Fibroblast of the aortic adventitia (primary cell): Measurements from ENCODE around the gene PRMT9. TPM values are rescaled to one million over a fixed set of nuclear protein-coding genes. Genes with fewer than 3 reads are reported as not detected.

Experiments
- DNase-seq: peaks from one replicate; pipeline ENCODE4 v3.0.0-alpha.2; 2010; ENCODE audit warnings: low read depth
- H3K4me3 ChIP-seq: 2 replicates; pipeline ENCODE4 v1.5.1; 2011; ENCODE audit warnings: low read depth, mild to moderate bottlenecking, control low read depth, low read length, moderate library complexity
- CTCF ChIP-seq: IDR thresholded peaks from 2 replicates; pipeline ENCODE4 v1.5.1; 2011; ENCODE audit warnings: mild to moderate bottlenecking, low read length, control low read depth, inconsistent platforms; ENCODE audit not compliant: insufficient read depth
- total RNA-seq: library from RNA; depleted of rRNA; stranded (reverse); fragments of >200 nt; gene quantifications from 2 replicates; pipeline ENCODE4 v1.2.3, GENCODE V29; 2012; ENCODE audit warnings: low replicate concordance

PRMT9 gene
- total RNA-seq, 1 donor = 10.4 TPM

- H3K4me3 ChIP-seq = no peak overlapping the region
- TF ChIP-seq CTCF = no peak
- no peak for DNase-seq
Observed at GRCh38 chr4:147648656-147649055, 35.3 kb downstream of the PRMT9 start.

- DNase-seq = no peak
- TF ChIP-seq CTCF = no peak
- no peak overlapping the region for H3K4me3 ChIP-seq
Observed at GRCh38 chr4:147645099-147645498, 38.9 kb downstream of the PRMT9 start.

- TF ChIP-seq CTCF = no peak
- no peak for DNase-seq
- H3K4me3 ChIP-seq = no peak overlapping the region
Observed at GRCh38 chr4:147644471-147644870, 39.5 kb downstream of the PRMT9 start.

- TF ChIP-seq CTCF = no peak
- no peak overlapping the region for H3K4me3 ChIP-seq
- DNase-seq = no peak
Observed at GRCh38 chr4:147643616-147644015, 40.3 kb downstream of the PRMT9 start.

- DNase-seq = peak; percentile 30
- no peak for TF ChIP-seq CTCF
Observed at GRCh38 chr4:147640331-147640730, 43.6 kb downstream of the PRMT9 start.

GRCh38 chr4:147639388-147639787 is 44.6 kb downstream of the PRMT9 start:
- TF ChIP-seq CTCF = no peak
- H3K4me3 ChIP-seq = no peak overlapping the region
- peak; percentile 52 for DNase-seq

More at GRCh38 chr4:147640331-147640730, 43.6 kb downstream of the PRMT9 start:
- no peak overlapping the region for H3K4me3 ChIP-seq

- TF ChIP-seq CTCF = no peak
- no peak overlapping the region for H3K4me3 ChIP-seq
- peak; percentile 20 for DNase-seq
Observed at GRCh38 chr4:147638942-147639341, 45.0 kb downstream of the PRMT9 start.
